GM12878 (cell line): ENCODE measurements around the gene KRT34.

Source experiments
- BRCA1 ChIP-seq: IDR thresholded peaks from 2 replicates; pipeline ENCODE4 v1.6.1; 2011; ENCODE audit warnings: low read depth, low read length, improper control_type of control experiment
- FOXM1 ChIP-seq: IDR thresholded peaks from 2 replicates; pipeline ENCODE4 v1.6.1; 2012; ENCODE audit warnings: low read depth, mild to moderate bottlenecking, inconsistent platforms, low read length, moderate library complexity
- HDAC2 ChIP-seq: fragments of 200-600 bp; sonication (generic); IDR thresholded peaks from 2 replicates; pipeline ENCODE4 v1.6.1; 2017
- NFIC ChIP-seq: IDR thresholded peaks from 2 replicates; pipeline ENCODE4 v1.6.1; 2012; ENCODE audit warnings: low read depth, mild to moderate bottlenecking, inconsistent platforms, low read length, moderate library complexity
- NRF1 ChIP-seq: conservative IDR thresholded peaks from 2 replicates; pipeline ENCODE4 v1.6.1; 2011; ENCODE audit warnings: mild to moderate bottlenecking, low read depth, low read length, improper control_type of control experiment
- POLR2A ChIP-seq: IDR thresholded peaks from 2 replicates; pipeline ENCODE4 v1.6.1; 2011; ENCODE audit warnings: low read depth, mild to moderate bottlenecking, low read length
- SIN3A ChIP-seq: IDR thresholded peaks from 2 replicates; pipeline ENCODE4 v1.6.1; 2012; ENCODE audit warnings: low read depth, low read length, improper control_type of control experiment
- STAT1 ChIP-seq: fragments of 450-650 bp; conservative IDR thresholded peaks from 2 replicates; pipeline ENCODE4 v1.6.1; 2014; ENCODE audit warnings: antibody characterized with exemption, mild to moderate bottlenecking
- TF ChIP-seq, protein P1 (sequence below), 3 experiments: IDR thresholded peaks in 2 of 3; conservative IDR thresholded peaks in 1 of 3; 2 replicates each; pipeline ENCODE4 v1.5.1; 2011; ENCODE audit warnings: low read depth in 3 of 3, low read length in 3 of 3, mild to moderate bottlenecking in 3 of 3, control low read depth in 2 of 3, moderate library complexity in 2 of 3, inconsistent platforms in 1 of 3, mixed read lengths in 1 of 3; ENCODE audit not compliant: control insufficient read depth in 2 of 3, insufficient read depth in 1 of 3; ENCODE audit errors: extremely low read depth in 1 of 3
- TF ChIP-seq, protein P2 (sequence below): fragments of 450-650 bp; IDR thresholded peaks from 2 replicates; pipeline ENCODE4 v1.6.1; 2018; ENCODE audit warnings: borderline replicate concordance, mild to moderate bottlenecking; ENCODE audit not compliant: partially characterized antibody
- TF ChIP-seq, protein P3 (sequence below): IDR thresholded peaks from 2 replicates; pipeline ENCODE4 v1.6.1; 2011; ENCODE audit warnings: low read depth, mild to moderate bottlenecking, low read length, moderate library complexity, borderline replicate concordance; ENCODE audit errors: extremely low read depth
- TF ChIP-seq, protein P4 (sequence below): IDR thresholded peaks from 2 replicates; pipeline ENCODE4 v1.6.1; 2012; ENCODE audit warnings: improper control_type of control experiment, low read depth, low read length; ENCODE audit not compliant: insufficient replicate concordance
- TF ChIP-seq, protein P5 (sequence below): IDR thresholded peaks from 2 replicates; pipeline ENCODE4 v1.6.1; 2011; ENCODE audit warnings: borderline replicate concordance, low read depth, mild to moderate bottlenecking, moderate library complexity, mixed read lengths, low read length; ENCODE audit not compliant: insufficient read depth; ENCODE audit errors: extremely low read length

DNA sequence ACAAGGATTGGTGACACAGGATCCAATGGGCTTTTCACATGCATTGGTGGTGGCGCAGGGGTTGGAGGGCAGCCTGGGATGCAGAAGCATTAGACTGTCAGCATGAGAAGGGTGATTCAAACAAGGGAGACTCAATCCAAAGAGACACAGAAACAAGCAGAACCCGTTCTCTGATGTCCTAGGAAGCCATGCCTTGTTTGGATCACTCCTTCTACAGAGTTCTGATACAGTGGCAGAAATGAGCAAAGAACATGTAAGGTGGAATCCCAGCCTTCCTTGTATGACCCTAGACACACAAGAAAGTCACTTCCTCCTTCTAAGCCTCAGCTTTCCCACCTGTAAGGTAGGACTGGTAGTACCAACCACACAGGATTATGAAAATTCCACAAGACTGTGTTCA, 18.2 kb downstream of the KRT34 start:
- TF ChIP-seq, protein P1, sequence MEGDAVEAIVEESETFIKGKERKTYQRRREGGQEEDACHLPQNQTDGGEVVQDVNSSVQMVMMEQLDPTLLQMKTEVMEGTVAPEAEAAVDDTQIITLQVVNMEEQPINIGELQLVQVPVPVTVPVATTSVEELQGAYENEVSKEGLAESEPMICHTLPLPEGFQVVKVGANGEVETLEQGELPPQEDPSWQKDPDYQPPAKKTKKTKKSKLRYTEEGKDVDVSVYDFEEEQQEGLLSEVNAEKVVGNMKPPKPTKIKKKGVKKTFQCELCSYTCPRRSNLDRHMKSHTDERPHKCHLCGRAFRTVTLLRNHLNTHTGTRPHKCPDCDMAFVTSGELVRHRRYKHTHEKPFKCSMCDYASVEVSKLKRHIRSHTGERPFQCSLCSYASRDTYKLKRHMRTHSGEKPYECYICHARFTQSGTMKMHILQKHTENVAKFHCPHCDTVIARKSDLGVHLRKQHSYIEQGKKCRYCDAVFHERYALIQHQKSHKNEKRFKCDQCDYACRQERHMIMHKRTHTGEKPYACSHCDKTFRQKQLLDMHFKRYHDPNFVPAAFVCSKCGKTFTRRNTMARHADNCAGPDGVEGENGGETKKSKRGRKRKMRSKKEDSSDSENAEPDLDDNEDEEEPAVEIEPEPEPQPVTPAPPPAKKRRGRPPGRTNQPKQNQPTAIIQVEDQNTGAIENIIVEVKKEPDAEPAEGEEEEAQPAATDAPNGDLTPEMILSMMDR (IDR thresholded peaks at IDR 0.05 in 2 of 3, conservative IDR thresholded peaks at IDR 0.05 in 1 of 3; ENCODE audit: control insufficient read depth in 2 of 3, extremely low read depth in 1 of 3, insufficient read depth in 1 of 3, low read depth in 3 of 3, low read length in 3 of 3), result no peak
- TF ChIP-seq POLR2A, result no peak
- TF ChIP-seq, protein P2, sequence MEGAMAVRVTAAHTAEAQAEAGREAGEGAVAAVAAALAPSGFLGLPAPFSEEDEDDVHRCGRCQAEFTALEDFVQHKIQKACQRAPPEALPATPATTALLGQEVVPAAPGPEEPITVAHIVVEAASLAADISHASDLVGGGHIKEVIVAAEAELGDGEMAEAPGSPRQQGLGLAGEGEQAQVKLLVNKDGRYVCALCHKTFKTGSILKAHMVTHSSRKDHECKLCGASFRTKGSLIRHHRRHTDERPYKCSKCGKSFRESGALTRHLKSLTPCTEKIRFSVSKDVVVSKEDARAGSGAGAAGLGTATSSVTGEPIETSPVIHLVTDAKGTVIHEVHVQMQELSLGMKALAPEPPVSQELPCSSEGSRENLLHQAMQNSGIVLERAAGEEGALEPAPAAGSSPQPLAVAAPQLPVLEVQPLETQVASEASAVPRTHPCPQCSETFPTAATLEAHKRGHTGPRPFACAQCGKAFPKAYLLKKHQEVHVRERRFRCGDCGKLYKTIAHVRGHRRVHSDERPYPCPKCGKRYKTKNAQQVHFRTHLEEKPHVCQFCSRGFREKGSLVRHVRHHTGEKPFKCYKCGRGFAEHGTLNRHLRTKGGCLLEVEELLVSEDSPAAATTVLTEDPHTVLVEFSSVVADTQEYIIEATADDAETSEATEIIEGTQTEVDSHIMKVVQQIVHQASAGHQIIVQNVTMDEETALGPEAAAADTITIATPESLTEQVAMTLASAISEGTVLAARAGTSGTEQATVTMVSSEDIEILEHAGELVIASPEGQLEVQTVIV, result no peak
- no peak for TF ChIP-seq NRF1
- TF ChIP-seq NFIC, result no peak
- TF ChIP-seq, protein P3, sequence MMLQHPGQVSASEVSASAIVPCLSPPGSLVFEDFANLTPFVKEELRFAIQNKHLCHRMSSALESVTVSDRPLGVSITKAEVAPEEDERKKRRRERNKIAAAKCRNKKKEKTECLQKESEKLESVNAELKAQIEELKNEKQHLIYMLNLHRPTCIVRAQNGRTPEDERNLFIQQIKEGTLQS, result no peak
- no peak for TF ChIP-seq FOXM1
- TF ChIP-seq BRCA1, result no peak
- no peak for TF ChIP-seq SIN3A
- no peak for TF ChIP-seq HDAC2
- TF ChIP-seq, protein P4, sequence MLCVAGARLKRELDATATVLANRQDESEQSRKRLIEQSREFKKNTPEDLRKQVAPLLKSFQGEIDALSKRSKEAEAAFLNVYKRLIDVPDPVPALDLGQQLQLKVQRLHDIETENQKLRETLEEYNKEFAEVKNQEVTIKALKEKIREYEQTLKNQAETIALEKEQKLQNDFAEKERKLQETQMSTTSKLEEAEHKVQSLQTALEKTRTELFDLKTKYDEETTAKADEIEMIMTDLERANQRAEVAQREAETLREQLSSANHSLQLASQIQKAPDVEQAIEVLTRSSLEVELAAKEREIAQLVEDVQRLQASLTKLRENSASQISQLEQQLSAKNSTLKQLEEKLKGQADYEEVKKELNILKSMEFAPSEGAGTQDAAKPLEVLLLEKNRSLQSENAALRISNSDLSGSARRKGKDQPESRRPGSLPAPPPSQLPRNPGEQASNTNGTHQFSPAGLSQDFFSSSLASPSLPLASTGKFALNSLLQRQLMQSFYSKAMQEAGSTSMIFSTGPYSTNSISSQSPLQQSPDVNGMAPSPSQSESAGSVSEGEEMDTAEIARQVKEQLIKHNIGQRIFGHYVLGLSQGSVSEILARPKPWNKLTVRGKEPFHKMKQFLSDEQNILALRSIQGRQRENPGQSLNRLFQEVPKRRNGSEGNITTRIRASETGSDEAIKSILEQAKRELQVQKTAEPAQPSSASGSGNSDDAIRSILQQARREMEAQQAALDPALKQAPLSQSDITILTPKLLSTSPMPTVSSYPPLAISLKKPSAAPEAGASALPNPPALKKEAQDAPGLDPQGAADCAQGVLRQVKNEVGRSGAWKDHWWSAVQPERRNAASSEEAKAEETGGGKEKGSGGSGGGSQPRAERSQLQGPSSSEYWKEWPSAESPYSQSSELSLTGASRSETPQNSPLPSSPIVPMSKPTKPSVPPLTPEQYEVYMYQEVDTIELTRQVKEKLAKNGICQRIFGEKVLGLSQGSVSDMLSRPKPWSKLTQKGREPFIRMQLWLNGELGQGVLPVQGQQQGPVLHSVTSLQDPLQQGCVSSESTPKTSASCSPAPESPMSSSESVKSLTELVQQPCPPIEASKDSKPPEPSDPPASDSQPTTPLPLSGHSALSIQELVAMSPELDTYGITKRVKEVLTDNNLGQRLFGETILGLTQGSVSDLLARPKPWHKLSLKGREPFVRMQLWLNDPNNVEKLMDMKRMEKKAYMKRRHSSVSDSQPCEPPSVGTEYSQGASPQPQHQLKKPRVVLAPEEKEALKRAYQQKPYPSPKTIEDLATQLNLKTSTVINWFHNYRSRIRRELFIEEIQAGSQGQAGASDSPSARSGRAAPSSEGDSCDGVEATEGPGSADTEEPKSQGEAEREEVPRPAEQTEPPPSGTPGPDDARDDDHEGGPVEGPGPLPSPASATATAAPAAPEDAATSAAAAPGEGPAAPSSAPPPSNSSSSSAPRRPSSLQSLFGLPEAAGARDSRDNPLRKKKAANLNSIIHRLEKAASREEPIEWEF, result no peak
- no peak for TF ChIP-seq STAT1
- TF ChIP-seq, protein P5, sequence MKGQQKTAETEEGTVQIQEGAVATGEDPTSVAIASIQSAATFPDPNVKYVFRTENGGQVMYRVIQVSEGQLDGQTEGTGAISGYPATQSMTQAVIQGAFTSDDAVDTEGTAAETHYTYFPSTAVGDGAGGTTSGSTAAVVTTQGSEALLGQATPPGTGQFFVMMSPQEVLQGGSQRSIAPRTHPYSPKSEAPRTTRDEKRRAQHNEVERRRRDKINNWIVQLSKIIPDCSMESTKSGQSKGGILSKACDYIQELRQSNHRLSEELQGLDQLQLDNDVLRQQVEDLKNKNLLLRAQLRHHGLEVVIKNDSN, result no peak
